SH-SY5Y (cell line): ENCODE data around the gene ZSCAN5A.

Experiments
- GATA2 ChIP-seq: IDR thresholded peaks from 2 replicates; pipeline ENCODE4 v1.6.1; 2011; ENCODE audit warnings: mild to moderate bottlenecking, low read depth, low read length
- GATA3 ChIP-seq: IDR thresholded peaks from 2 replicates; pipeline ENCODE4 v1.6.1; 2011; ENCODE audit warnings: low read depth, mild to moderate bottlenecking, low read length, moderate library complexity

DNA sequence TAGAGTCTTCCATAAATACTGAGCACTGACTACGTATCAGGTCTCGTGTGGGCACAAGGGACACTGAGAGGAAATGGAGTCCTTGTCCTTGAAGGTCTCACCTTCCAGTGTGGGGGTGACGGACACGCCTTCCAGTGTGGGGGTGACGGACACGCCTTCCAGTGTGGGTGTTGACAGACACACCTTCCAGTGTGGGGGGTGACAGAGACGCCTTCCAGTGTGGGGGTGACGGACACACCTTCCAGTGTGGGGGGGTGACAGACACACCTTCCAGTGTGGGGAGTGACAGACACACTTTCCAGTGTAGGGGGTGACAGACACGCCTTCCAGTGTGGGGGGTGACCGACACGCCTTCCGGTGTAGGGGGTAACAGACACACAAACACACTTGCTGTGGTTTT lies 56.4 kb downstream of the ZSCAN5A start:
- TF ChIP-seq GATA3 (no peak), GATA2 (no peak)
